Measurements from ENCODE around the gene HAPLN1. TPM values are rescaled to one million over a fixed set of nuclear protein-coding genes. Genes with fewer than 3 reads are reported as not detected.
A peak's percentile ranks its signal among the peaks of the same experiment; 100 is the strongest.

Gene HAPLN1
- total and polyA plus RNA-seq, 2 experiments from 2014 or later = 34.5 to 43.0 TPM

DNA sequence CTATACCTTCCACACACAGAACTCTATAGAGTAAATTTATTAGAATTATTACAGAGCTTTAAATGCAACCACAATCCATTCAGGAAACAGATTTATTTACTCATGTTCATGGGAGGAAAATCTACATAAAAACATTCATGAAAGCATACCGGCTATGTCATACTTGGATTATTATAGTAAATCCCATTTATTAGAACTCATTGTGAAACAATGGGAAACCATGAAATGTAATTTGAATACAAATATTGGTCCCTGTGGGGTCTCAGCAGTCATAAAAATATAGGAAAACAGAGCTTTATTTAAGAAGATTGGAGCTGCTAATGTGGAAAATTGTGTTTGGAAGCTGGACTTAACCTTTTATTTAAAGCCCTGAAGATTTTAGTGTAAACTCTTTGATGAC, 80.7 kb downstream of the HAPLN1 start:
- no peak for DNase-seq (ENCODE audit: low spot score)
- TF ChIP-seq EZH2 (IDR thresholded peaks at IDR 0.05; ENCODE audit: borderline replicate concordance) = no peak
- no peak for TF ChIP-seq EZH2phosphoT487 (IDR thresholded peaks at IDR 0.05; ENCODE audit: low read depth, severe bottlenecking, unreplicated experiment)
- no peak for TF ChIP-seq CTCF (IDR thresholded peaks at IDR 0.05; ENCODE audit: poor library complexity)
- Histone ChIP-seq H3K27me3 (no peaks in the 10 kb centered on the region), H3K4me1 (ENCODE audit: insufficient read depth) (no peaks in the 10 kb centered on the region), H3K4me2 (no peak overlapping the region), H2AFZ (no peak overlapping the region), H3K79me2 (no peaks in the 10 kb centered on the region), H3K27ac (no peak overlapping the region), H3K9me2 (replicated peaks; ENCODE audit: insufficient read depth) (no peaks in the 10 kb centered on the region), H3K9me3 (ENCODE audit: low read depth) (no peaks in the 10 kb centered on the region), H4K20me1 (ENCODE audit: insufficient read depth, poor library complexity, severe bottlenecking) (no peaks in the 10 kb centered on the region), H3K4me3 (no peak overlapping the region), H3K36me3 (replicated peaks; ENCODE audit: insufficient read depth, low read depth) (no peaks in the 10 kb centered on the region)
- WGBS (ENCODE audit: low lambda C conversion rate, missing lambda C conversion rate) = 50% methylated on average over 1 of the region's 1 CpG

DNA sequence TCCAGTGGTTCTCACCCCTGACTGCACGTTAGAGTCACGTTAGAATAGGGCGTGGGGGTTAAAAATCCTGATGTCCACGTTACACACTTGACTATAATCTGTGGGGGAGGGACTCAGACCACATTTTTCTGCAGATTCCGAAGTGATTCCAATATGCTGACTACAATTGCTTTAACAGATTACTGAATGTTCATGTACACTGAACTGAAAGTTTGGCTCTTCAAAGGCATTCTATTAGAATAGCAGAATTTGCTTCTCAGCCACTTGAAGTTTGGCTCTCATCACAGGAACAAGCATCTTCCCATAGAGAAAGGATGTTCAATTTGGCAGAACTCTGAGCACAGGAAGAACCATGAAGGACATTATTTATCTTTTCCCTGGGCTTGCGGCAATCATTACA, 84.5 kb downstream of the HAPLN1 start:
- no peak for DNase-seq (ENCODE audit: low spot score)
- TF ChIP-seq EZH2phosphoT487 (IDR thresholded peaks at IDR 0.05; ENCODE audit: low read depth, severe bottlenecking, unreplicated experiment) (no peak), CTCF (IDR thresholded peaks at IDR 0.05; ENCODE audit: poor library complexity) (no peak), EZH2 (IDR thresholded peaks at IDR 0.05; ENCODE audit: borderline replicate concordance) (no peak)
- Histone ChIP-seq H3K27me3 (no peaks in the 10 kb centered on the region), H3K9me2 (replicated peaks; ENCODE audit: insufficient read depth) (no peaks in the 10 kb centered on the region), H3K4me3 (no peak overlapping the region), H4K20me1 (ENCODE audit: insufficient read depth, poor library complexity, severe bottlenecking) (no peaks in the 10 kb centered on the region), H3K36me3 (replicated peaks; ENCODE audit: insufficient read depth, low read depth) (no peaks in the 10 kb centered on the region), H3K79me2 (no peaks in the 10 kb centered on the region), H3K9me3 (ENCODE audit: low read depth) (no peaks in the 10 kb centered on the region), H3K27ac (no peak overlapping the region), H3K4me2 (no peak overlapping the region), H2AFZ (no peak overlapping the region), H3K4me1 (ENCODE audit: insufficient read depth) (peaks cover 3% of the 10 kb centered on the region)
- 58% methylated on average over 6 of the region's 6 CpGs for WGBS (ENCODE audit: low lambda C conversion rate, missing lambda C conversion rate)

DNA sequence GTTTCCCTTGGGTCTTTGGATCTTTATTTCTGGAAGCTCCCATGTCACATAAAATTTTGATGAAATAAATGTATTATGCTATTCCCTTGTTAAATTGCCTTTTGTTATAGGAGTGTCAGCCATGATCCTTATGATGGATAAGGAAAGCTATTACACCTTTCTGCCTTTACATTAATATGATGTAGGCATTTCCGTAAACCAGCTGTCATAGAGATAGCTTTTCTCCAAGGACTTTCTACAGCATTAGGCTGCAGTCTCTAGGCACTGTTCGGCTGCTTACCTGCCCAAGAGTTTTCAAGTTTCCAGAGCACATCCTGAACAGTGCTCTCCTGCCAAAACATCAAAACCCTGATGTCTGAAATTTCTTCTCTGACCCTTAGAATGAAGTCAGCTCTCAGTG, 87.4 kb downstream of the HAPLN1 start:
- H3K4me1 ChIP-seq (ENCODE audit: insufficient read depth) = peaks cover 3% of the 10 kb centered on the region
- H3K79me2 ChIP-seq = no peaks in the 10 kb centered on the region
- H4K20me1 ChIP-seq (ENCODE audit: insufficient read depth, poor library complexity, severe bottlenecking) = no peaks in the 10 kb centered on the region
- H3K27me3 ChIP-seq = no peaks in the 10 kb centered on the region
- no peak overlapping the region for H3K4me2 ChIP-seq
- H2AFZ ChIP-seq = no peak overlapping the region
- H3K9me3 ChIP-seq (ENCODE audit: low read depth) = no peaks in the 10 kb centered on the region
- H3K4me3 ChIP-seq = no peak overlapping the region
- 84% methylated on average over 2 of the region's 2 CpGs for WGBS (ENCODE audit: low lambda C conversion rate, missing lambda C conversion rate)
- no peak for DNase-seq (ENCODE audit: low spot score)
- no peaks in the 10 kb centered on the region for H3K36me3 ChIP-seq (replicated peaks; ENCODE audit: insufficient read depth, low read depth)
- H3K27ac ChIP-seq = peak overlapping the region; percentile 5
- H3K9me2 ChIP-seq (replicated peaks; ENCODE audit: insufficient read depth) = no peaks in the 10 kb centered on the region
- TF ChIP-seq EZH2 (IDR thresholded peaks at IDR 0.05; ENCODE audit: borderline replicate concordance) (no peak), EZH2phosphoT487 (IDR thresholded peaks at IDR 0.05; ENCODE audit: low read depth, severe bottlenecking, unreplicated experiment) (no peak), CTCF (IDR thresholded peaks at IDR 0.05; ENCODE audit: poor library complexity) (no peak)

DNA sequence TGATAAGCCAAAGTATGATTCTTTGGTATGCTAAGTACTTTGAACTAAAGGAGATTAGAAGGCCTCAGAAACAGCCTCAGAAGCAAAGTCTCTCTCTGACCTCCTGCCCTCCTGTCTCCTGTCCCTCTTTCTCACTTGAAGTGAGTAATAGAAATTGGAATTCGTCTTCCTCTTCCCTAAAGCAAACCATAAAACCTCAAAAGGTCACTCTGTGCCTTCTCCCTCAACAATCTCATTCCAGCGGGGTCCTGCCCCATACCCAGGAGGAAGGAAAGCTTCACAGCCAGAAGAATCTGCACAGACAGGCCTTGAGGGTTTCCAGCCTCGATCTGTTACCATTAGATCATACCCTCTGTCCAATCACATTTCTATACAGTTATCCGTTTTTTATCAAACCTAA, 87.8 kb downstream of the HAPLN1 start:
- no peak overlapping the region for H3K4me3 ChIP-seq
- no peak for TF ChIP-seq EZH2 (IDR thresholded peaks at IDR 0.05; ENCODE audit: borderline replicate concordance)
- TF ChIP-seq EZH2phosphoT487 (IDR thresholded peaks at IDR 0.05; ENCODE audit: low read depth, severe bottlenecking, unreplicated experiment) = no peak
- TF ChIP-seq CTCF (IDR thresholded peaks at IDR 0.05; ENCODE audit: poor library complexity) = no peak
- H3K9me3 ChIP-seq (ENCODE audit: low read depth) = no peaks in the 10 kb centered on the region
- no peaks in the 10 kb centered on the region for H3K9me2 ChIP-seq (replicated peaks; ENCODE audit: insufficient read depth)
- H3K79me2 ChIP-seq = no peaks in the 10 kb centered on the region
- H3K4me2 ChIP-seq = no peak overlapping the region
- no peaks in the 10 kb centered on the region for H4K20me1 ChIP-seq (ENCODE audit: insufficient read depth, poor library complexity, severe bottlenecking)
- H3K27me3 ChIP-seq = no peaks in the 10 kb centered on the region
- no peak for DNase-seq (ENCODE audit: low spot score)
- peaks cover 3% of the 10 kb centered on the region for H3K4me1 ChIP-seq (ENCODE audit: insufficient read depth)
- WGBS (ENCODE audit: low lambda C conversion rate, missing lambda C conversion rate) = 36% methylated on average over 4 of the region's 4 CpGs
- H3K36me3 ChIP-seq (replicated peaks; ENCODE audit: insufficient read depth, low read depth) = no peaks in the 10 kb centered on the region
- H3K27ac ChIP-seq = peak overlapping the region; percentile 5
- H2AFZ ChIP-seq = no peak overlapping the region
